Measurements from ENCODE around the gene TIMP1.
"Not testable (repeated sequence)": the region's sequence is repeated elsewhere in the genome, so short reads cannot be mapped to it uniquely, and the experiment has no call there.

The TIMP1 gene

DNA sequence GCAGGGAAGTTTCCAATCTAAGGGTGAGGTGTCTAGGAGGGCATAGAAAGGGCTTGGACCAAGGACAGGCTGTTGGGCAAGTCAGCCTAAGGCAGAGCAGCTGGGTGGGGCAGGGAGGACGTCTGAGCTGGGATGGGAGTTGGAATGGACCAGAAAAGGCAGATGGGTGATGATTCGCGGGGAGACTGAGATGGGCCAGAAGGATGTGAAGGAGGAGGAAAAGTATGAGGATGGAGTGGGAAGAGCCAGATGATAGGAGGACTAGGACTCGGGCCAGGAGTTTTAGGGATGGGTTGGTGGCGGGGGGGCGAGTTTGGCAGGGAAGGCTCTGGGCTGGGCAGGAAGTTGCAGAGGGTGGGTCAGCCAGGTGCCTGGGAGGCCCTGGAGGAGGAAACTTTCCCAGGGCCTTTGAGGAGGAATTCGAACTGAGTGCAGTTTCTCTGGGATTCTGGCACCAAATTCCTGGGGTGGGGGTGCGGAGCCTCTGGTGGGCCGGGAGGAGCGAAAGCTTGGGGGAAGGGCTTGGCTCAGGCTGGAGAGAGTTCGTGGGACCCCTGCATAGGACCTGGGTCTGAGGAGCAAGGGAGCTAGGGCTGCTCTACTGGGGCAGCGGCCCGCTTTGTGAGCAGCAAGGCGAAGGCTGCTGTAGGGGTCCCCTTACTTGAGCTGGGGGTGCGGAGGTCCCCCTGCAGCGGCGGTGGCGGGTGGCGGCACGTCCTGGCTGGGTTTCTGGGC lies 8.7 kb upstream of the TIMP1 start:
- DNase-seq (ENCODE audit: low spot score): peak; percentile 62

DNA sequence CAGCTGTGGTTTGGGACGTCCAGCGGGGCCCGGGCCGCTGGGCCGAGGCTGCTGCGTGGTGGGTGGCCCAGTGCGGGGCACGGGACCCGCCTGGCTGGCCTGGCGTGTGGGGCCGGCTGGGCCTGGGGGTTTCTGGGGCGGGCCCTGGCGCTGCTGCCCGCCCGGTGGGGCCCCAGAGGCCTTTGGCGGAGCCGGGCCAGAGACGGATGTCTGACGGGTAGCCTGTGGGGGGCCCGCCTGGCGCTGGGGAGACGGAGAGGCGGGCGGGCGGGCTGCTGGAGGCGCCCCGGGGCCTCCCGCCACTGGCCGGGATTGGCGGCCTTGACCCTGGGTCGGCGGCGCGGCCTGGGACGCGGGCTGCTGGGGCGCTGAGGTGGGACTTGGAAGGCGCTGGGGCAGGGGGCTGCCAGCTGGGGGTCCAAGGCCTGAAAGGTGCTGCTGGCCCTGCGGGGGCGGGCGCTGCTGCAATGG lies 8.1 kb upstream of the TIMP1 start:
- peak; percentile 34 for DNase-seq (ENCODE audit: low spot score)

DNA sequence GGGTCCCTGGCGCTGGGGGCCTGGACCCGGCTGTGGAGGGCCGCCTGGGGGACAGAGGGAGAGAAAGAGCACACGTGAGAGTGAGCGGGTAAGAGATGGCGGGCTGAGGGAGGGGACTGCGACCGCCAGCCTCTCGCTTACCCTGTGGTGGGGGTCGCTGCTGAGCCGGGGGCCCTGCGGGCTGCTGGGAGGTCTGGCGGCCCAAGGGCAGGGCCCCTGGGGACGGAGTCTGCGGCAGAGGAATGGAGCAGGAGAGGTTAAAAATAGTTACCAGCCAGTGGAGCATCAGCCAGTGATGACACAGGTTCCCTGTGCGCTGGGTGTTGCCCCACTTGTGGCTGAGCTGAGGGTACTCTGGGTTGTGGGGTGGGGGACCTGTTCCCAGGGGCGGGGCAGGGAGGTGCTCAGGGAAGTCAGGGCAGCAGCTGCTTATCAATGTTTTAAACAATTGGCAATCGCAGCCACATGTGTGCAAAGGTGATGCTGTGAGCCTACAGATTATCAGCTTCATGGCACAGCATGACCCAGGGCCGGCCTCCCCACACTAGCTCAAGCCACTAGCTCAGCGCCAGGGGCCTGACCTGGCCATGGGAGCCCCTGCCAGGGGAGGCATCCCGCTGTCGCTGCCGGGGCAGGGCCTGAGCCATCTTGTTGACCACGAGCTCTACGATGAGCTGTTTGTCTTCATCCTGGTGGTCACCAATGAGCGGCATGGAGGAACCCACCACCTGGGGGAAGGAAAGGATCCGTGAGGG lies 7.5 kb upstream of the TIMP1 start:
- DNase-seq (ENCODE audit: low spot score): no peak

DNA sequence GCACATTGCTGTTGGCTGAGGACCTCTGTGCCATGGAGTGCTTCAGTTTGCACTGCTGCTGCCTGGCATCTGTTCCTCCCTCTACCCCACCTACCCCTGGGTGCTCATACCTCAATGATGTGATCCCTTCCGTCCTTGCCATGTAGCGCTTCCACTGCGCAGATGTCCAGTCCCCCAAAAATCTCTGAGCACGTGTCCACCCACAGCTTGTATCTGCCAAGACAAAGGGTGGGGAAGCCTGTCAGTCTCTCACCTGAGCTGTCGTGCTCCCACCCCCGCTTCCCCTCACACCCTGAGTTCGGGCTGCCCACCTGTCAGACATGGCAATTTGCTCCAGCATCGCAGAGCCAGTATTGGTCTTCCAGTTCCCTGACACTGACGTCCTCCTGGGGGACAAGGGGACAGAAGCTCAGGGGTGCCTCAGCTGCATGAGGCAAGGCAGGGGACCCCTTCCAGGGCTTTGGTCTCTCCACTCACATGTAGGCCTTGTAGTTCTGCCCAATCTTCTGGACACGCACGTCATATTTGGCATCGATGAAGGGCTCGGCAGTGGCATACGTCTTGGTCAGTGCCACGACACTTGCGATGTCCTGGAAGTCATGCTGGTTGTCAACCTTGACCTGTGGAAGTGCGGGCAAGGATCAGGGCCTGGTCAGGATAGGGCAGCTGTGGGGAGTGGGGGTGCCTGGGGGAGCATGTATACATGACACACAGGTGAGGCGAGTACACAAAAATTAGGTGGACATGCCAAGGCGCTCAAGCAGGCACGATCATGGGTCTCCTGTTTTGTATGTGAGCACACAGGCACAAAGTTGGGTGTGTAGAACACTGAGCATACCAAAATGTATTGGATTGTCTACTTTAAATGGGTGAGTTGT lies 6.0 kb upstream of the TIMP1 start:
- no peak for DNase-seq (ENCODE audit: low spot score)

DNA sequence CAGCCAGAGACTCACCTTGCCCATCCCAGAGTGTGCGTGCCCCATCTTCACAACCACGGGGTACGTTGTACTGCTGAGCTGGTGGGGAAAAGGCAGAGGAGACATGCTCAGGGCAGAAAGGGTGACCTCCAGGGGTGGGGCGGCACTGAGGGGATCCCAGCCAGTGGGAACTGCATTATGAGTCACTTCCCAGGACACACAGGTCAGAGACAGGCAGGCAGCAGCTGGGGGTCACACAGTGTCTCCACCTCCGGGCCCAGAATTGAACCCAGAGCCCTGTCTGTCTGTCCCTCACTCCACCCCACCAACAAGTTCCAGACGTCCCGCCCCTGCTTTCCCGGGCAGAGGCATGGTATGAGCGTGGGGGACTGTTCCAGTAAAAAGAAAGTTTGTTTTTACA lies 4.8 kb upstream of the TIMP1 start:
- no peak for DNase-seq (ENCODE audit: low spot score)

DNA sequence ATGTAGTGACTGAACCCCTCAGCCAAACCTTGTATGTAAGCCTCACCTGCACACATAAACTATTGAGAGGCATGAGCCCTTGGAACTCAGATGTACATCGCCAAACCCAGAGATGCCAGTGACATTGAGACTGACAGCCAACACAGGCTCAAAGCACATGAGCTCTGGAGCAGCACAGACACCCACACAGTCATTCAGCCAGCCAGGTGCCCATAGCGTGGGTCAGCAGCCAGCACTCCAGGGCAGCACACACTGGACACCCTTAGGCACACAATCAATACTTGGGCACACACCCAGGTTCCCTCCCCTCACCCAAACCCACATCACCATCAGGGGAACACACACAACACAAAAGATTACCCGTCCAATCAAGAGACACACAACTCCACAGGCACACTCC lies 4.3 kb upstream of the TIMP1 start:
- DNase-seq (ENCODE audit: low spot score): no peak

DNA sequence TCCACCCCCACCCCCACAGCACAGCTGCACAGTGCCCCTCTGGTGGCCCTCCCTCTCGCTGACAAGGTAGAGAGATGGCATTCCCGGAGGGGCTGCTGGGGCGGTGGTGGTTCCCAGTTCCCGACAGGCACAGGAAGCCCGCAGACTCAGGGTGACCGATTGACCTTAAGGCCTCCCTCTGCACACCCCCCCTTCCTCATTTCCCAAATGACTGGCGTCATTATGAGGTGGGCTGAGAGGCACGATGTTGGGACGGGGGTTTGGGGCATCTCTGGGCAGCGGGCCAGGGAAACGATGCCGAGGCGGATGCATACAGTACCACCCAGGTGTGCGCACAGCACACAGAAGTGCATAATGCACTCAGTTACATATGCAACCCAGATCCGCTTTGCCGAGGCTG lies 3.5 kb upstream of the TIMP1 start:
- DNase-seq (ENCODE audit: low spot score): no peak

DNA sequence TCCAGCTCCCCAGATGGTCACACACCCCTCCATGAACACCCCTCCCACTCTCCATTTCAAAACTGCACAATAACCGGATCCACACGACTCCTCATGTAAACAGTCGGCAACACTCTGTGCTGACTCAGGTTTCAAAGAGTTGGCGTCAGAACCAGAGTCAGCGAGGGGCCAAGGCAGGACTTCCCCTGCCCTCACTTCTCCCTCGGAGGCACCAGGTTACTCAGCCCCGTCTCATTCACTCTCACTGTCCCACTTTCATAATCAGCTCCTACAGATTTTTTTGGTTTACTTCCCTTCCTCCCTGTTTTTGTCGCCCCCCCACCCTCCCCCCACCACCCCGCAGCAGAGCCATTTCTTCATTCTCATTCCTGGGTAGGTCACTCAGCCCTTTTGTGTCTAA lies 2.7 kb upstream of the TIMP1 start:
- DNase-seq (ENCODE audit: low spot score): no peak

DNA sequence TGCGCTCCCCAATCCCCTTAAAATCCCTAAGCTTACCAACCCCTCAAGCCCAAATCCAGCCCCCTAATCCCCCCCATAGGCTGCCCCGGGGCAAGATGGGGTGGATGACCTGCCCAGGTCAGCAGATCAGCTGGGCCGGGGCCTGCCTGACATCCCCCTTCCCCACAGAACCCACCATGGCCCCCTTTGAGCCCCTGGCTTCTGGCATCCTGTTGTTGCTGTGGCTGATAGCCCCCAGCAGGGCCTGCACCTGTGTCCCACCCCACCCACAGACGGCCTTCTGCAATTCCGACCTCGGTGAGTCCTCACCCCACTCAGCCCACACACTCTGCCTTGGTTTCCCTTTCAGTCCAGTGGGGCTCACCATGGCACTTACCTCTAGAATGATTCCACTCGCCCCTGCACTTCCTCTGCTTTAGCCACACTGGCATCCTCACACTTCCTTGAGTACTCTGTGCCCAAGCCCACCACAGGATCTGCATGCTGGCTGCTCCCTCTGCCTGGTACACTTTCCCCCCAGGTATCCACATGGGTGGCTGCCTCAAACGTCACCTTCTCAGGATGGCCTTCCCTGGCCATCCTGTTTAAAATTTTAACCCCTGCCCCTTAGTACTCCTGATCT lies 1.1 kb downstream of the TIMP1 start:
- DNase-seq (ENCODE audit: low spot score): no peak

DNA sequence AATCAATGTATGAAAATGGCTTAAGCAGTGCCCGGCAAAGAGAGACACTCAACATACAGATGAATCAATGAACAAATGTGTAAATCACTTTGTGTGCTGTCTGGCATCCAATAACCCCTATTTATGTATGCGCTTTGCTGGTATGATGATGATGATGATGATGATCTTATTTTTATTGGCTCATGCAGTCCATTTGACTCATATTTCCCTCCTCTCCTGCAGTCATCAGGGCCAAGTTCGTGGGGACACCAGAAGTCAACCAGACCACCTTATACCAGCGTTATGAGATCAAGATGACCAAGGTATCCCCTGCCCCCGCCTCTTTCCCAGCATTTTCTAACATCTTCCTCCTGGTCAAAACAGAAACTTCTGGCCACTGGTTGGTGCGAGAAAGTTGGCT lies 2.5 kb downstream of the TIMP1 start:
- DNase-seq (ENCODE audit: low spot score): no peak

DNA sequence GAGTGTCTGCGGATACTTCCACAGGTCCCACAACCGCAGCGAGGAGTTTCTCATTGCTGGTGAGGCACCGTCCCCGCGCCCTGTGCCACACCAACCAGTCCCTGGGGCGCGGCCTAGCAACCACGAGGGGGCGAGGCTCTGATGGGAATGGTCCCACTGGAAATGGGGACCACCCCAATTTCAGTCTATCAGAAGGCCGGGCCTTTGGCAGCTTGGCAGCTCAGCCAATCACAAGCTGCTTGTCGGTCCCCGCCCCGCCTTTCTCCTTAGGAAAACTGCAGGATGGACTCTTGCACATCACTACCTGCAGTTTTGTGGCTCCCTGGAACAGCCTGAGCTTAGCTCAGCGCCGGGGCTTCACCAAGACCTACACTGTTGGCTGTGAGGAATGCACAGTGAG lies 3.0 kb downstream of the TIMP1 start:
- DNase-seq (ENCODE audit: low spot score): no peak

DNA sequence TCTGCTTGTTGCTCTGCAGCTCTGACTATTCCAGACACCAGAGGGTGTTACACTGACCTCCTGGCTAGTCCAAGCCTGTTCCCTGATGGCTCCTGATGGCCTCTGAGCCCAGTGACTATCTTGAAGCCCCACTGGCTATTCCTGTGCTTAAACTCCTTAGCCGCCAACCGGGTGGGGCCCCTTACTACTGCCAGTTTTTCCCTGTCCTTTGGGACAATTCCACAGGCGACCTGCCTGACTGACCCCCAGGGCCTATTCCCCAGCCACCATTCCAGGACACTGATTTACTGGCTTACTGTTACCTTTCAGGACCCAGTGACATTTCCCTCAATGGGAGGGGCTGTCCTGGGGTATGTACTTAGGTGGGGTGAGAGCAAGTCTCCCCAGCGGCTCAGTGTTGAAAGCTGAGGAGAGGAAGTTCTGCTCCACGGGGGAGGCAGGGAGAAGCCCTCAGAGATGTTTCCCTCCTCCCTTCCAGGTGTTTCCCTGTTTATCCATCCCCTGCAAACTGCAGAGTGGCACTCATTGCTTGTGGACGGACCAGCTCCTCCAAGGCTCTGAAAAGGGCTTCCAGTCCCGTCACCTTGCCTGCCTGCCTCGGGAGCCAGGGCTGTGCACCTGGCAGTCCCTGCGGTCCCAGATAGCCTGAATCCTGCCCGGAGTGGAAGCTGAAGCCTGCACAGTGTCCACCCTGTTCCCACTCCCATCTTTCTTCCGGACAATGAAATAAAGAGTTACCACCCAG lies 4.0 kb downstream of the TIMP1 start:
- DNase-seq (ENCODE audit: low spot score): no peak

DNA sequence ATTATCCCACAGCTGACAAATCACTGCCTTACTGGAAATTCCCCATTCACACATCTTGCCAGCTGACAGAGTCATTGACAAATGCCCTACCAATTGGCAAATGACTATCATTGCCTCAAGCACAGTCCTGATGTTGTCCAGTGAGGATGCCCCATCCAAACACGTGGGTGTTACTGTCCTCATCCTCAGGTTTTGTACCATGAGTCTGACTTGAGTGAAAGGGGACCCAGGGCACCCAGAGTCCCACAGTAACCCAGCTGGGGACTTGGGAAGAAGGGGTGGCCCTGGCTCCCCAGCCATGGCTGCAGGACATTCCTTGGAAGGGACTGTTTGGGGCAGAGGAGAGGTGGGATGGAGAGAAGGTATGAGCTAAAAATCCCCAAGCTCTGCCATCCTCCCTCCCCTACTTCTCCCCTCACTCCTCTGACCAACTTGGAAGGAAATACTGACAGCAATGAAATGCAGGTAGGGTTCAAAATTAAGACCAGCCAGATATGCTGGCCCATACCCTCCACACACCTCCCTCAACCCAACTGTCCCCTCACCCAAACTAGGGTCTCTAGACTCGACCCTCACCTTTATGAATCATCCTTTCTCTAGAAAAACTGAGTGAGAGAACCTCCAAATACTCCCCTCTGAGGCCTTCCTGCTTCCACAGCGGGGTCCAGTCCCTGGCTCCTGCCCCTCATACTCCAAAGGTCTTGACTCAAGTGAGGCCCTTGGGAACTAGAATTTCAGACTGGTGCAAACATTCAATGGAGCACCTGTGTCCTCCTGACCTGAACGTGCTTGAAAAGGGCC lies 5.1 kb downstream of the TIMP1 start:
- no peak for DNase-seq (ENCODE audit: low spot score)

DNA sequence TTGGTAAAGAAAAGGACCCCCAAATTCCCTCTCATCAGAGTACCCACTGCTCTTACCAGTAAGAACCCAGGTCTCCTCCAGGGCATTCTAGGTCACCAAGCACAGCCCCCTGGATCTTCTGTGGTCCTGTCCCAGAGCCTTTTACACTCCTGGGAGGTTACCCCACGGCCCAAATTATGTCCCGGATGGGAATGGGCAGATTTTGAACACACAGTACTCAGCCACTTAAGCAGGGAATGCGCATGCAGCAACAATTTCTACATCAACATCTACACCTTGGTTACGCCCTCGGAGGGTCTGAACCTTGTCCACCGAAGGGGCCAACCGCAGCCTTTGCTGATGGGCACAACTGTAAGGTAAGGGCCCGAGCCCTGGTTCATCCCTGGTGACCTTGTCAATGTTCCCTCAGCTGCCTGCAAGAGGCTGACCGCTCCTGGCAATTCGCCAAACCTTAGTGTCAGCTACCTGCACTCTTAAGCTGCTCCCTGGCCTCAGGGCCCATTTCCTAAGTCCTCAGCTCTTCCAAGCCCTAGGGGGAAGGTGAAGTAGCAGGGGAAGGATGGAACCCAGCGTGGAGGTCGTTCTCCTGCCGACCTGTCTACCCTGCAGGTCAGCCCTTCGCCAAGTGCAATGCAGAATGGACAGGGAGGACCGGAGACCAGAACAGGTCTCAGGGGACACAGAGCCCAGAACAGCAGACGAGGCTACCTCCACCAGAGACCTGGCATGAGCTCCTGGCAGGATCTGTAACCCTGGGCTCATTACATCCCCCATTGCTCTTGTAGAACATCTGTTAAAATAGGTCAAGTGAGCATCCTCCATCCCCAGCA lies 5.9 kb downstream of the TIMP1 start:
- no peak for DNase-seq (ENCODE audit: low spot score)

DNA sequence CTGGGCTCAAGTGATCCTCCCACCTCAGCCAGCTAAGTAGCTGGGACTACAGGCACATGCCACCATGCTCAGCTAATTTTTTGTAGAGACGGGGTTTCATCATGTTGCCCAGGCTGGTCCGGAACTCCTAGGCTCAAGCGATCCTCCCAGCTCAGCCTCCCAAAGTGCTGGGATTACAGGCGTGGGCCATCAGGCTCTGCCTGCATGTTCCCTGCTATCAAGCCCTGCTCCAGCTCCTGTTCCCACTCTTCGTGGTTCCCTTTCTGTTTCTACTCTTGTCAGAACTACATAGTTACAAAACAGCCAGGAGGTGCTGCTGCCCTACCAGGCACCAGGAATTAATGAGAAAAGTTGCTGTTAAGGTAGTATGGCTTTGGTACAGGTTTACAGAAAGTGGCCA lies 8.7 kb downstream of the TIMP1 start:
- no peak for DNase-seq (ENCODE audit: low spot score)

DNA sequence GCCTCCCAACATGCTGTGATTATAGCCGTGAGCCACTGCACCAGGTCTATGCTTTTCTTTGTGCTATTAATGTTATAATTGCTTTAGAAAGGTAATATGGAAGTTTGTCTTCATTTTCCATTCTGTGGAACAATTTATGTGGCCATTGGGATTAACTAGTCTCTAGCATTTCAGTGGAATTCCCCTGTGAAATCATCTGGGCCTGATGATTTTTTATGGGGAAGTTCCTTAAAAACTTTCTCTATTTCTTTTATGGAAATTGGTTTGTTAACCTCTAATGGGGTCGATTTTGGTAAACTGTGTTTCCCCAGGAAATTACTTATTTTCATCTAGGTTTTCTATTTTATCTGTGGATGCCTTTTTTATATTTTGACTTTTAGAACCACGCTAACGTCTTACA lies 11.3 kb downstream of the TIMP1 start:
- no peak for DNase-seq (ENCODE audit: low spot score)

DNA sequence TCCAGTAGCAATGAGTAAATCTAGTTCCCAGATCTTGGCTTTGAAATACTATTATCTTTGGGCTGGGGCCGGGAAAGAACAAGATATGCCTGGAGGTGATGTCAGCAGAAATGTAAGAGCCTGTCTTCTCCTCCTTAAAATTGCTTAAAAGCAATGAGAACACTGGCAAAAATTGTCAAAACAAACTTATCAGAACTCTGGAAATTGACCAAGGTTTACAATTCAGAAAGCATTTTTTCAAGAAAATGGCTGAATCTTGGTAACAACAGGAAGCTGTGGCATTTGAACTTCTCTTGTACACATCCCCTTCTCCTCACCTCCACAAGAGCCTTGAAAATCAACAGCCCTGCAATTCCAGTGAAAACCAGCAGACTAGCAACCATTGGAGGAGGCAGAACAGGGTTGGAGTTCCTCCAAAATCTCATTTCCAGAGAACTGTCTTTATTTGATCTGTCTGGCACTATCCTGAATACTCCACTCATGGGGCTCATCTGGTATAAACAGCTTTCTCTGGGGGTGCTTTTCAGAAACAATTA lies 13.5 kb downstream of the TIMP1 start:
- DNase-seq (ENCODE audit: low spot score): no peak

DNA sequence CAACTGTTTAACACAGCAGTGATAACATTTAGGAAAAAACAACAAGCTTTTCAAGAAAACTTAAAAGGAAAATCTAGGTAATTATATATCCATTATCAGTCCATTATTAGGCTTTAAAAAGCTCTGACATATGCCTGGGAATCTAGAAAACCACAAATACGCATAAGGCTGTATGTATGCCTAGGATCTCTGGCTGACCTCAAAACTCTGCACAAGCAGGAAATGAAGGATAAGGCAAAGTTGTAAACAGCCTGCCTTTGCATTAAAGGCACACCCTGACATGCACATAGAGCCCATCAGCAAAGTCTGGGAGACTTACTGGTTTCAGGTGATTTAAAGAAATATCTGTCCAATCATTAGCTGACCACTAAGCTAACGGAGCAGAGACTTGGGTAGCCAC lies 14.0 kb downstream of the TIMP1 start:
- DNase-seq (ENCODE audit: low spot score): no peak

DNA sequence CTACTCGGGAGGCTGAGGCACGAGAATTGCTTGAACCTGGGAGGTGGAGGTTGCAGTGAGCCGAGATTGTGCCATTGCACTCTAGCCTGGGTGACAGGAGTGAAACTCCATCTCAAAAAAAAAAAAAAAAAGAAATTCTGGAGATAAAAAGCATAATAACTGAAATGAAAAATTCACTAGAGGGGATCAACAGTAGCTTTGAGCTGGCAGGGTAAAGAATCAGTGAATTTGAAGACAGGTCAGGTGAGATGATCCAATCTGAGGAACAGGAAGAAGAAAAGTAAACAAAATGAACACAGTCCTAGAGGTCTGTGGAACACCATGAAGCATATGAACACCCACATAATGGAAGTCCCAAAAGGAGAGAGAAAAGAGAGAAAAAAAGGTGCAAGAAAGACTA lies 15.0 kb downstream of the TIMP1 start:
- no peak for DNase-seq (ENCODE audit: low spot score)

DNA sequence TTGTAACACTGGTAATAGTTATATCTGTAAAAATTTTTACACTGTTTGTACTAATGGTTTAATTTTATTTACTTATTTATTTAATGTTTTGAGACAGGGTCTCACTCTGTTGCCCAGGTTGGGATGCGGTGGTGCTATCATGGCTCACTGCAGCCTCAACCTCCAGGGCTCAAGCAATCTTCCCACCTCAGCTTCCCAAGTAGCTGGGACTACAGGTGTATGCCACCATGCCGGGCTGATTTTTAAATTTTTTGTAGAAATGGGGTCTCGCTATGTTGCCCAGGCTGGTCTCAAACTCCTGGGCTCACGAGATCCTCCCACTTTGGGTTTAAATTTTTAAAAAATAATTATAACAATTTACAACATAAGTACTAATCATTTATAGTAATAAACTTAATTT lies 20.9 kb downstream of the TIMP1 start:
- not testable (repeated sequence) for DNase-seq (ENCODE audit: low spot score)

All from iPS-NIHi11 (cell line).